K562 (cell line): ENCODE results near the gene SDCBP2. TPM values are rescaled to one million over a fixed set of nuclear protein-coding genes. Genes with fewer than 3 reads are reported as not detected.

Source experiments
- ATAC-seq: fragments of 200-7000 bp; cut with Tn5 transposase; 3 replicates; pipeline ENCODE4 v1.9.1; 2020; ENCODE audit warnings: moderate library complexity
- BruUV-seq: library from RNA; stranded (reverse); fragments of 400-500 nt; replicated peaks from 2 replicates; lab custom pipeline; 2021; lab: Mats Ljungman, UMichigan
- CTCF ChIA-PET: fragments of 300-600 bp; formaldehyde crosslinking; extraction: SDS; loops from one replicate; lab custom pipeline; 2021; ENCODE audit warnings: low intra/inter-chr PET ratio; lab: Yijun Ruan, JAX
- POLR2A ChIA-PET: fragments of 300-600, 350-650 bp; sonication (Branson Sonifier 250); formaldehyde crosslinking; extraction: SDS; loops from one replicate; lab custom pipeline; 2021; ENCODE audit warnings: antibody characterized with exemption, inconsistent platforms; lab: Yijun Ruan, JAX
- DNase-seq, 4 experiments: peaks; one replicate each; pipeline versions ENCODE4 v3.0.0 to v3.0.0-alpha.2; 2011 to 2018; ENCODE audit warnings: low spot score in 3 of 4, mixed read lengths in 3 of 4; ENCODE audit errors: extremely low read depth in 1 of 4
- FAIRE-seq: peaks from 2 replicates; lab custom pipeline; 2011; peaks lifted over from hg19 to GRCh38; lab: Jason Lieb, UNC
- H2AFZ ChIP-seq: 2 replicates; pipeline ENCODE4 v1.6.0; 2011; ENCODE audit warnings: low read depth, low read length, control low read depth, inconsistent platforms
- H3K27ac ChIP-seq: fragments of 200-600 bp; 3 replicates; pipeline ENCODE4 v1.8.0; 2011; ENCODE audit warnings: low read depth, mild to moderate bottlenecking, control low read depth, inconsistent platforms, low read length, moderate library complexity, mixed read lengths; ENCODE audit errors: extremely low read depth
- H3K27me3 ChIP-seq, 2 experiments: fragments of 300-600 bp in 1 of 2; 2 replicates in 1 of 2; 3 replicates in 1 of 2; pipeline versions ENCODE4 v1.6.0 to v1.8.0; 2011; ENCODE audit warnings: inconsistent platforms in 2 of 2, low read length in 2 of 2, mild to moderate bottlenecking in 1 of 2, mixed read lengths in 1 of 2, moderate library complexity in 1 of 2; ENCODE audit not compliant: control insufficient read depth in 2 of 2, insufficient read depth in 2 of 2
- H3K36me3 ChIP-seq: fragments of 300-600 bp; 3 replicates; pipeline ENCODE4 v1.8.0; 2011; ENCODE audit warnings: mild to moderate bottlenecking, low read length, inconsistent platforms; ENCODE audit not compliant: control insufficient read depth, insufficient read depth
- H3K4me1 ChIP-seq, 2 experiments: fragments of 200-600 bp in 1 of 2; replicated peaks in 1 of 2; 2 replicates in 1 of 2; 3 replicates in 1 of 2; pipeline versions ENCODE4 v1.5.1 to v1.8.0; 2011; ENCODE audit warnings: inconsistent platforms in 2 of 2, low read length in 2 of 2, mild to moderate bottlenecking in 1 of 2, mixed read lengths in 1 of 2, moderate library complexity in 1 of 2; ENCODE audit not compliant: control insufficient read depth in 2 of 2, insufficient read depth in 2 of 2
- H3K4me2 ChIP-seq: 2 replicates; pipeline ENCODE4 v1.6.1; 2011; ENCODE audit warnings: low read length, control low read depth, inconsistent platforms, mixed read lengths; ENCODE audit not compliant: insufficient read depth
- H3K4me3 ChIP-seq: fragments of 200-600 bp; sonication (generic), shearing (Covaris generic); 2 replicates; pipeline ENCODE4 v1.5.1; 2016; ENCODE audit warnings: control low read depth, inconsistent platforms
- H3K79me2 ChIP-seq: fragments of 200-600 bp; 3 replicates; pipeline ENCODE4 v1.8.0; 2011; ENCODE audit warnings: low read length, inconsistent platforms; ENCODE audit not compliant: control insufficient read depth, insufficient read depth
- H3K9ac ChIP-seq, 2 experiments: 2 replicates each; pipeline versions ENCODE4 v1.6.0 to v1.6.1; 2011; ENCODE audit warnings: low read depth in 2 of 2, low read length in 2 of 2, control low read depth in 1 of 2, inconsistent platforms in 1 of 2, mild to moderate bottlenecking in 1 of 2, mixed read lengths in 1 of 2; ENCODE audit not compliant: insufficient read depth in 1 of 2
- H3K9me1 ChIP-seq: one replicate; pipeline ENCODE4 v1.6.0; 2011; ENCODE audit warnings: inconsistent platforms, mild to moderate bottlenecking, low read length, moderate library complexity; ENCODE audit not compliant: control insufficient read depth, insufficient read depth
- H3K9me3 ChIP-seq: replicated peaks from 2 replicates; pipeline ENCODE4 v1.5.1; 2011; ENCODE audit warnings: low read depth, low read length, inconsistent platforms; ENCODE audit not compliant: control insufficient read depth, insufficient read depth
- H4K20me1 ChIP-seq: replicated peaks from 2 replicates; pipeline ENCODE4 v1.6.1; 2011; ENCODE audit warnings: low read length, inconsistent platforms, mixed read lengths; ENCODE audit not compliant: control insufficient read depth, insufficient read depth
- CEBPG ChIP-seq, 3 experiments: fragments of 200-800 bp in 1 of 3; sonication (Bioruptor generic) in 1 of 3; sonication (generic) in 1 of 3; formaldehyde crosslinking in 1 of 3; IDR thresholded peaks in 2 of 3; conservative IDR thresholded peaks in 1 of 3; 2 replicates each; pipeline versions ENCODE4 v1.6.1 to v1.8.0; 2016 to 2022; ENCODE audit warnings: missing compliant biosample characterization in 2 of 3, missing genetic modification characterization in 2 of 3, mild to moderate bottlenecking in 1 of 3, missing genetic modification reagents in 1 of 3
- FOXK1 ChIP-seq: sonication (generic); formaldehyde crosslinking; IDR thresholded peaks from 2 replicates; pipeline ENCODE4 v1.8.0; 2022; ENCODE audit warnings: missing genetic modification reagents, mild to moderate bottlenecking, borderline replicate concordance
- POLR2H ChIP-seq: IDR thresholded peaks from 2 replicates; pipeline ENCODE4 v1.6.1; 2016; ENCODE audit warnings: missing genetic modification characterization, low read depth, mild to moderate bottlenecking, control low read depth, missing compliant biosample characterization, moderate library complexity
- SIX5 ChIP-seq, 2 experiments: IDR thresholded peaks; 2 replicates each; pipeline ENCODE4 v1.6.1; 2011; ENCODE audit warnings: low read length in 2 of 2, borderline replicate concordance in 1 of 2, low read depth in 1 of 2, mild to moderate bottlenecking in 1 of 2, moderate library complexity in 1 of 2; ENCODE audit not compliant: insufficient read depth in 1 of 2
- WGBS: fragments of 100-300 bp; shearing (Covaris generic); methylation state at CpG from one replicate; pipeline ENCODE4 v1.1.6; 2016; ENCODE audit warnings: low coverage, mixed read lengths; ENCODE audit not compliant: insufficient coverage; ENCODE audit errors: missing lambda C conversion rate; 5-methylcytosine and 5-hydroxymethylcytosine counted together
- in situ Hi-C: fragments of 300-500 bp; cut with MboI; formaldehyde crosslinking; loops from 4 replicates; pipeline ENCODE4 v1.15.0; 2018; ENCODE audit warnings: inconsistent platforms, mixed read lengths
- intact Hi-C: fragments of 100-400 bp; cut with micrococcal nuclease; formaldehyde crosslinking; loops from 2 replicates; pipeline ENCODE4 v1.14.2; 2022
- polyA plus RNA-seq, 8 experiments: library from polyadenylated mRNA; depleted of rRNA in 4 of 8; stranded (reverse) in 5 of 8; unstranded in 3 of 8; fragments of >200 nt; fragmentation: Nextera tagmentation in 2 of 8; fragmentation: Illumina TruSeq in 1 of 8; extraction: Ambion mirVana in 2 of 8; extraction: Trizol in 1 of 8; gene quantifications; 2 replicates each; pipeline versions ENCODE4 v1.2.1 to v1.2.3, GENCODE V29; 2011 to 2014; ENCODE audit warnings: inconsistent platforms in 1 of 8, missing spikeins in 1 of 8
- total RNA-seq, 7 experiments: library from RNA; depleted of rRNA in 6 of 7; stranded (reverse); fragments of >200 nt in 6 of 7; fragmentation: Illumina TruSeq in 2 of 7; extraction: Trizol in 2 of 7; gene quantifications; 2 replicates each; pipeline versions ENCODE4 v1.2.1 to v1.2.3, GENCODE V29; 2011 to 2021; ENCODE audit warnings: low replicate concordance in 1 of 7

SDCBP2 gene
- total and polyA plus RNA-seq, 9 of the 15 experiments (the other 6 are each of a cell fraction or from before 2014, with no cell fraction given), result 0.06 to 1.2 (median 0.80) TPM

- DNase-seq (no peak), ATAC-seq (no peak), FAIRE-seq (no peak)
- H2AFZ ChIP-seq, result no peak overlapping the region
- POLR2A ChIA-PET, result no interaction called here
- TF ChIP-seq SIX5 (IDR thresholded peaks at IDR 0.05; ENCODE audit: borderline replicate concordance in 1 of 2, insufficient read depth in 1 of 2, low read depth in 1 of 2, low read length in 2 of 2), result no peak
- TF ChIP-seq FOXK1 (CRISPR knock-in tag), result no peak
- TF ChIP-seq CEBPG (CRISPR knock-in tag; IDR thresholded peaks at IDR 0.05), result no peak
- 0 out of 4 replicates have a peak, but pooled peaks of 1 of the 2 experiments have one; percentile 18 for TF ChIP-seq CEBPG (tag; conservative IDR thresholded peaks at IDR 0.05 in 1 of 2, IDR thresholded peaks at IDR 0.05 in 1 of 2)
- TF ChIP-seq POLR2H (tag), result no peak
- H3K9me1 ChIP-seq, result no peaks in the 10 kb centered on the region
- peaks cover 9% of the 10 kb centered on the region; the same call in 1 of the 2 replicates for H4K20me1 ChIP-seq
- H3K4me3 ChIP-seq, result no peak overlapping the region
- CTCF ChIA-PET, result no interaction called here
- intact Hi-C loops (no loop called here), in situ Hi-C loops (no loop called here)
- H3K79me2 ChIP-seq, result peaks cover 28% of the 10 kb centered on the region
- no peaks in the 10 kb centered on the region for H3K27me3 ChIP-seq
- no peak overlapping the region for H3K27ac ChIP-seq
- 93% methylated on average over 3 of the region's 3 CpGs for whole genome bisulfite sequencing
- H3K36me3 ChIP-seq, result peaks cover 78% of the 10 kb centered on the region; the same call in 2 of the 3 replicates
- H3K9ac ChIP-seq, result no peak overlapping the region
- no peaks in the 10 kb centered on the region for H3K4me1 ChIP-seq
- no TSS peak for BruUV-seq
- H3K4me2 ChIP-seq, result no peak overlapping the region
- H3K9me3 ChIP-seq, result no peaks in the 10 kb centered on the region
Observed at GRCh38 chr20:1371202-1371782, 42.4 kb upstream of the SDCBP2 start.
